Renal cortex interstitium (tissue), 11 donors: ENCODE data around the gene PITX3. TPM values are rescaled to one million over a fixed set of nuclear protein-coding genes. Genes with fewer than 3 reads are reported as not detected.
A peak's percentile ranks its signal among the peaks of the same experiment; 100 is the strongest.
"Not testable (repeated sequence)": the region's sequence is repeated elsewhere in the genome, so short reads cannot be mapped to it uniquely, and the experiment has no call there.

Source experiments
- DNase-seq, 11 donors: peaks; one replicate each; pipeline ENCODE4 v3.0.0-alpha.2; 2013; ENCODE audit warnings: low read depth in 9 of 11, low spot score in 4 of 11; ENCODE audit errors: extremely low read depth in 1 of 11
- polyA plus RNA-seq, 3 donors: library from polyadenylated mRNA; unstranded; fragments of 120-200 nt; gene quantifications; one replicate each; pipeline ENCODE4 v1.2.1, GENCODE V29; 2013; ENCODE audit not compliant: insufficient read length in 3 of 3

Gene PITX3
- polyA plus RNA-seq, 3 donors, result 0.44 to 1.4 (median 1.2) TPM

GRCh38 chr10:102231357-102232318 lies 9.7 kb downstream of the PITX3 start:
- no peak for DNase-seq

GRCh38 chr10:102230861-102231356 lies 10.4 kb downstream of the PITX3 start:
- DNase-seq, result no peak

DNA sequence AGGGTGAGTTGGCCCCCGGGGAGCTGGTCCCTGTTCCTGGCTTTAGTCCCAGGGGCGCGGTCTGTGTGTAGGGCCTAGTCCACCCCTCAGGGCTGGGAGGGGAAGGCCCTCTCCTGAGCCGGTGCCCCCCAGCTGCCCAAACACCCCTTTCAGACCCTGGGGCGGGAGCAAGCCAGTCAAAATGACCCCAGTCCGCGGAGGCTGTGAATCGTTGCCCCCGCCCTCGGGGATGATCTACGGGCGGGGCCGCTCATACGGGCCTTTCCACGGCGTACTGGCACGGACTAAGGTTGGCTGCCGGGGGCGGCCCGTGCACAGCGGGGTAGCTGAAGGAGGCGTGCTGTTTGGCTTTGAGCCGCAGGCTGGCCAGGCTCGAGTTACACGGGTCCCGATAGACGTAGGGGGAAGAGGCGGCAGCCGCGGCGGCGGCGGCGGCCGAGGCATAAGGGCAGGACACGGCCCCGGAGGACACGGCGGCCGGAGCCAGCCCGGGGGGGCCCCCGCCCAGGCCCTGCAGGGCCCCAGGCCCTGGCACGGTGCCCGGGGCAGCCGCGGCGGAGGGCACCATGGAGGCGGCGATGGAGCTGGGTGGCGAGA lies 10.9 kb downstream of the PITX3 start:
- DNase-seq, result no peak

DNA sequence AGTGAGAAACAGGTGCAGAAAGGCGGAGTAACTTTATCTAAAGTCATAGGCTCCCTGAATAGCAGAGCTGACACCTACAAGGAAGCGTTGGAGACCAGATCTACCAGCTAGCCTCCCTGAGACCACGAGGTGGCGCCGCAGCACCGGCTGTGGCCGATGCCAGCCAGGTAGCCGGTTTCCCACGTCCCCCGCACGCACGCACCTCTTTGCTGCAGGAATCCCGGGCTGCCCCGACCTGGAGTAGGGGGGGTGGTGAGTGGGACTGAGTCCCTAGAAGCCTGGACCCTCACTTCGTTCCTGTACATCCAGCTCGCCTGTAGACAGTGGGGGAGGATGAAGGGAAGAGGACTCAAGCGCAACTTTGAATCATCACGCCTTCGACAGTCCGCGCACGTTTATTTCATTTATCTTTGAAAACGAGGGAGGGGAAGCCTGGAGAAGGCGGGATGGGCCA lies 11.5 kb downstream of the PITX3 start:
- DNase-seq, result peak in 6 of 11 donors; percentile 68 to 75 (median 72)

DNA sequence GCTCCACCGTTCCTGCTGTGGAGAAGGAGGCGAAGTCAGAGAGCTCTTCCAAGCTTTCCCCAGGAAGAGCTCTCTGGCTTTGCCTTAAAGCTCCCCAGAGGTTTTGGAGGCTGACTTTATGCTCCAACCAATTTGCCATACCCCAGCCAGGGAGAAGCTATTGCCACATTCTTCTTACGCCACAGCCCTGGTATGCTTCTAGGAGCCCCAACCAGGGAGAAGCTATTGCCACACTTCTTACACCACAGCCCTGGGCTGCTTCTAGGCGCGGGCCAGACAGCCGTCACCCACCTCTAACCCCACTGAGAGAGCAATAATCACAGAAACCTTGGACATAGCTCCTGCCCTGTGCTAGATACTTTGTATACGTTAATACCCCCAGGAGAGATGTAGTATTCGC lies 14.3 kb downstream of the PITX3 start:
- DNase-seq, result no peak

DNA sequence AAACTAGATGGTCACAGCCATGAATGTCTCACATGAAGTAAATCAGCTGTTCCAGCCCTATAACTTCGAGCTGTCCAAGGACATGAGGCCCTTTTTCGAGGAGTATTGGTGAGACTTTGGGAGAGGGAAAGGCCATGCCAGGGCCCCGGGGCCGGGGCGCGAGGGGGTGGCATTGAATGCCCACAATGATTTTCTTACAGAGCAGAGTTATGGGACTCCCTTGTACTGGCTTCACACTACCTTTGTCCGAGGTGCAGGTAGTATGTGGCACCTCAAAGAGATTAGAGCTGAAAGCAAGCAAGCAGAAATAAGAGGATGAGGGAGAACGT lies 14.8 kb downstream of the PITX3 start:
- no peak for DNase-seq

GRCh38 chr10:102225646-102226541 lies 15.4 kb downstream of the PITX3 start, which contains the start of gene ELOVL3:
TSS of gene ELOVL3 (plus strand) at chr10:102226299. CDS start at chr10:102226549, 250 bp downstream.
- DNase-seq, result peak; percentile 80 to 94 (median 89)

DNA sequence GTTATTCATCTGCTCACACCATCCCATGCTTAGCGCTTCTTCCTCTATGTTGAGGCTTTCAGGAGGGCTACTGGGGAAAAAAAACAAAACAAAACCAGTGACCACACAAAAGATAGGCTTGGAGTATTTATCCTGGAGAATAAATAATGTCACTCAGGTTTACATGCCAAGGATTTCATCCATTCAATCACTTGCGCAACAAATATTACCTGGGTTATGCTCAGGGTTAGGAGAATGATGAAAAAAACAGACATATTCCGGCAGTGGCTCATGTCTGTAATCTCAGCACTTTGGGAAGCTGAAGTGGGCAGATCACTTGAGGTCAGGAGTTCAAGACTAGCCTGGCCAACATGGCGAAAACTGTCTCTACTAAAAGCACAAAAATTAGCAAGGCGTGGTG lies 18.5 kb downstream of the PITX3 start:
- DNase-seq, result no peak

- no peak for DNase-seq
Observed at GRCh38 chr10:102220612-102221011, 20.7 kb downstream of the PITX3 start.

DNA sequence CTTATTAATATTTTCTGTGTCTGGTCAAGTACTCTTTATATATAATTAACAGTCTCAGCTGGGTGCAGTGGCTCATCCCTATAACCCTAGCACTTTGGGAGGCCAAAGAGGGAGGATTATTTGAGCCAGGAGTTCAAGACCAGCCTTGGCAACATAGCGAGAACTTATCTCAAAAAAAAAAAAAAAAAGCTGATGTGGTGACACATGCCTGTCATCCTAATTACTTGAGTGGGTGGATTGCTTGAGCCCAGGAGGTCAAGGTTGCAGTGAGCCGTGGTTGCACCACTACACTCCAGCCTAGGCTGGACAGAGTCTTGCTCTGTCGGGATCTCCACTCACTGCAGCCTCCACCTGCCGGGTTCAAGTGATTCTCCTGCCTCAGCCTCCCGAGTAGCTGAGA lies 21.9 kb downstream of the PITX3 start:
- no peak for DNase-seq

GRCh38 chr10:102213599-102213998 lies 27.7 kb downstream of the PITX3 start:
- not testable (repeated sequence) for DNase-seq

DNA sequence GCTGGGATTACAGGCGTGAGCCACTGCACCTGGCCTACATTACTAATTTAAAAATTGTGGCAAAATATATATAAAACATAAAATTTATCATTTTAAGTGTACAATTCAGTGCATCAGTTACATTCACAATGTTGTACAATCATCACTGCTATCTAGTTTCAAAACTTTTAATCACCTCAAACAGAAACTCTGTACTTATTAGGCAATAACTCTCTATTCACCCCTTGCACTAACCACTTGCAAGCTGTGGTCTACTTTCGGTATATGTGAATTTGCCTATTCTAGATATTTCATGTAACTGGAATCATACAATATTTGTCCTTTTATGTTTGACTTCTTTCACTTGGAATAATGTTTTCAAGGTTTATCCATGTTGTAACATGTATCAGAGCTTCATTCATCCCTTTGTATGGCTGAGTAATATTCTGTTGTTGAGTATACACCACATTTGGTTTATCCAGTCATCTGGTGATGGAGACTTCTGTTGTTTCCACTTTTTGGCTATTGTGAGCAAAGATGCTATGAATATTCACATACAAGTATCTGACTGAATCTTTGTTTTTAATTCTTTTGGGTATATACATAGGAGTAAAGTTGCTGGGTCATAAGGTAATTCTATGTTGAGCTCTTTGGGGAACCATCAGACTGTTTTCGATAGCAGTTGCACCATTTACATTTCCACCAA lies 29.6 kb downstream of the PITX3 start:
- DNase-seq, result no peak

DNA sequence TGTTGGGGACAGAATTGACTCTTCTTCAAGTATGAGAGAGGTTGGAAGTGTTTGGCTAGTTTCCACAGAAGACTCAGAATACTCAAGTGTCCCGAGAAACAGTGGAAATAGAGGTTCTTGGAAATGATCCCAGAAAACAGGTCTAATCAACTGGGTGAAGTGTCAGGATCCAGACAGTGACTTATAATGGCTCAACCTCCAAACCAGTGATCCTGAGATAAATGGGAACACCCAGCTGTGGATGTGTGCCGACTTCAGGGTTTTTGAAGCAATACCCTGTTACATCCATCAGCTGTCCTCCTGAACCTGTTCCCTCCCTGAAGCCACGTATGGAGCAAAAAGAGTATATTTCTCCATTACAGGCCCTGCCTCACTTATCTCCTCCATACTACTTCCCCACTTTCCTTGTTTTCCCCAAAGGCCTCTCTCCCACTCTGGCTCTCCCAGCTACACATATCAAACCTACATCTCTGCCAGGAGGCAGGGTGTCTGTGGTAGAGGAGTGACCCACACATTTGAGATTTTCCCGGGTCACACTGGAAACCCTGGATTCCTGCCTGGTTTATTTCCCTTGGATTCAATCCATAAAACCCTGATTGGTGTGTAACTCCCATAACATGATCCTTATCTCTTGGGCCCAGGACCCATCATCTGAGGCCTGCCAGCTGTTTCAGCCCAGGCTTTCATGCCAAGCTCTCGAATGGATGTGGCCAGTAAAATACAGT lies 32.8 kb downstream of the PITX3 start:
- DNase-seq, result no peak

GRCh38 chr10:102202386-102202785 lies 38.9 kb downstream of the PITX3 start:
- no peak for DNase-seq

DNA sequence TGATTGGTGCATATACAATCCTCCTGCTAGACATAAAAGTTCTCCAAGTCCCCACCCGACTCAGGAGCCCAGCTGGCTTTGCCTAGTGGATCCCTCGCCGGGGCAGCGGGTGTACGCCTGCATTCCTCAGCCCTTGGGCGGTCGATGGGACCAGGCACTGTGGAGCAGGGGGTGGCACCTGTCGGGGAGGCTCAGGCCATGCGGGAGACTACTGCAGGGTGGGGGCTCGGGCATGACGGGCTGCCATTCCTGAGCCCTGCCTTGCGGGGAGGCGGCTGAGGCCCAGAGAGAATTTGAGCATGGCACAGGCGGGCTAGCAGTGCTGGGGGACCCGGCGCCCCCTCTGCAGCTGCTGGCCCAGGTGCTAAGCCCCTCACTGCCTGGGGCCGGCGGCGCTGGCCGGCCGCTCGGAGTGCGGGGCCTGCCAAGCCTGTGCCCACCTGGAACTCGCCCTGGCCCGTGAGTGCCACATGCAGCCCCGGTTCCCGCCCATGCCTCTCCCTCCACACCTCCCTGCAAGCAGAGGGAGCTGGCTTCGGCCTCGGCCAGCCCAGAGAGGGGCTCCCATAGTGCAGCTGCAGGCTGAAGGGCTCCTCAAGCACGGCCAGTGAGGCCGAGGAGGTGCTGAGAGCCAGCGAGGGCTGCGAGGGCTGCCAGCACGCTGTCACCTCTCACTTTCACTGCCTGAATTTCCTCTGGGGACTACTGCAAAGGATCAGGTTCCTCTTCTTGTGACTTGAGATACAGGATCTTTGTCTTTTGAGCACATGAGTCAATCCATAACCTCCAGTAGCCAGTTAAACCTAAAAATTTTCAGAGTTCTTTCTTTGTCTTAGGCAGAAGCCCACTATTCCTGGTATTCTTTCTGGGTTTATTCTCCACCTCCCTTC lies 40.3 kb downstream of the PITX3 start:
- no peak for DNase-seq

DNA sequence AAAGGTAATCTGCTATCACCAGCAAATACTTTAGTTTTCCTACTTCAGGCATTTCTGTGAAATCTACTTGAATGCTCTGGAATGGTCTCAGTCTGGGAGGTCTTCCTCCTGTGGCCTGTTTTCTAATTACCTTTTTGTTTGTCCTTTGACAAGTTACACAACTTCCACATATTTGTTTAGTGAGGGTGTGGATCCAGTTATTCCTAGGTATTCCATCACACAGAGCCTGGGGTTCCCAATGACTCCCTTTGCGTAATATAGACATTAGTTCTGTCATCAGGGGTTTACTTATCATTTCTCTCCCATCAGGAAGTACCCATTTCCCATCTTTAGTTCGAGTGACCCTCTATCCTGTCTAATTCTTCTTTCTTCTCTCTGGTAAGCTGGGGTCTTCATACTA lies 43.3 kb downstream of the PITX3 start:
- DNase-seq, result no peak

DNA sequence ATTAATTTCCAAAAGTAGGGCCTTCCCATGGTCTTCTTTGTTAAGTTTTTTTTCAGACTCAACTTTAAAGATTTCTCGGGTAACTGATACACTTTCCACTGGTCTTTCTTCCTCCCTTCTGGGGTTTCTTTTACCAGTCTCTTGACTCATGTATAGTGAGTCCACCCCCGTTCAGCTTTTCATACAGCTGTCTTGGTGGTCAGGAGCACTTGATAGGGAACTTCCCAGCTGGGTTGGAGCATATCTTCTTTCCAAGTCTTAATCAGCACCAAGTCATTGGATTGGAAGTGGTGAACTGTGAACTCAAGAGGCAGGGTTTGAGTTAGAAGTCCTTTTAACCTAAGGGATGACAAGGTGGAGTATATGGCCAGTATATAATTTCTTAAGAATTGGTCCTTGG lies 44.4 kb downstream of the PITX3 start:
- no peak for DNase-seq
